ENCODE data around the gene LPAR6. TPM values are rescaled to one million over a fixed set of nuclear protein-coding genes. Genes with fewer than 3 reads are reported as not detected.

Gene LPAR6
- total and polyA plus RNA-seq, 3 donors from 2014 or later: 10.3 to 34.9 (median 20.6) TPM

DNA sequence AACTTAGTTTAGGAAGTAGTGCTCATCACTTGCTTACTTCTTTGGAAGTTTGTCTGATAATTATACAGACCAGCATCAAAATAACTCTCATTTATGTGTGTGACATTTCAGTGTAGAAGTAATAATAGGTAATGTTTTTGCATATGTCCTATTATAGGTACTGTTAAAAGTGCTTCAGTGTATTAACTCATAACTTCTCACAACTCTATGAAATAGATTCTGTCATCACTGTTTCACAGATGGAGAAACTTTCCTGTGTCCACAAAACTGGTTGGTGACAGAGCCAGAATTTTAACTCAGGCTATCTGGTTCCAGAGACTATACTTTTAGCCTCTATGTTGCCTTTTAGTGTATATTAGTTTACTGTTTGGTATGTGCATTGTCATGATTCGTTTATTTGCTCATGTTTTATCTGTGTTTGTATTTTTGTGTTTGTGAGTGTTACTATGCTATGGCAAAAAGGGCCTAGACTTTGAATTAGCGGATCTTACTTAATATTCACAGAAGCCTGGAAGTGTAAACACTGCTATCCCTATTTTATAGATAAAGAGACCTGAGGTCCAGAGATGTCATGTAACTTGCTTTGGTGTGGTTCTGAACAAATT is 12.7 kb downstream of the LPAR6 start:
- H3K27ac ChIP-seq: peak overlapping the region in 1 of 2 donors; percentile 69
- no peaks in the 10 kb centered on the region for H3K9me3 ChIP-seq
- 71 to 75% methylated on average over 2 of the region's 2 CpGs for WGBS, 2 donors
- H3K4me1 ChIP-seq: peaks cover 25% of the 10 kb centered on the region
- no peaks in the 10 kb centered on the region for H3K36me3 ChIP-seq (ENCODE audit: low read depth, missing control alignments)
- no peak for DNase-seq
- H3K27me3 ChIP-seq: no peaks in the 10 kb centered on the region
- TF ChIP-seq, protein P1, sequence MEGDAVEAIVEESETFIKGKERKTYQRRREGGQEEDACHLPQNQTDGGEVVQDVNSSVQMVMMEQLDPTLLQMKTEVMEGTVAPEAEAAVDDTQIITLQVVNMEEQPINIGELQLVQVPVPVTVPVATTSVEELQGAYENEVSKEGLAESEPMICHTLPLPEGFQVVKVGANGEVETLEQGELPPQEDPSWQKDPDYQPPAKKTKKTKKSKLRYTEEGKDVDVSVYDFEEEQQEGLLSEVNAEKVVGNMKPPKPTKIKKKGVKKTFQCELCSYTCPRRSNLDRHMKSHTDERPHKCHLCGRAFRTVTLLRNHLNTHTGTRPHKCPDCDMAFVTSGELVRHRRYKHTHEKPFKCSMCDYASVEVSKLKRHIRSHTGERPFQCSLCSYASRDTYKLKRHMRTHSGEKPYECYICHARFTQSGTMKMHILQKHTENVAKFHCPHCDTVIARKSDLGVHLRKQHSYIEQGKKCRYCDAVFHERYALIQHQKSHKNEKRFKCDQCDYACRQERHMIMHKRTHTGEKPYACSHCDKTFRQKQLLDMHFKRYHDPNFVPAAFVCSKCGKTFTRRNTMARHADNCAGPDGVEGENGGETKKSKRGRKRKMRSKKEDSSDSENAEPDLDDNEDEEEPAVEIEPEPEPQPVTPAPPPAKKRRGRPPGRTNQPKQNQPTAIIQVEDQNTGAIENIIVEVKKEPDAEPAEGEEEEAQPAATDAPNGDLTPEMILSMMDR (IDR thresholded peaks at IDR 0.05): no peak
- no peak for TF ChIP-seq POLR2A (IDR thresholded peaks at IDR 0.05)
- intact Hi-C loops (cut with DNase I; ENCODE audit: low total_unique reads): loop anchor here (10.0 kb wide), 1 partner anchor 175 kb away; no protein-coding TSS in a partner anchor
- no peak overlapping the region for H3K4me3 ChIP-seq

DNA sequence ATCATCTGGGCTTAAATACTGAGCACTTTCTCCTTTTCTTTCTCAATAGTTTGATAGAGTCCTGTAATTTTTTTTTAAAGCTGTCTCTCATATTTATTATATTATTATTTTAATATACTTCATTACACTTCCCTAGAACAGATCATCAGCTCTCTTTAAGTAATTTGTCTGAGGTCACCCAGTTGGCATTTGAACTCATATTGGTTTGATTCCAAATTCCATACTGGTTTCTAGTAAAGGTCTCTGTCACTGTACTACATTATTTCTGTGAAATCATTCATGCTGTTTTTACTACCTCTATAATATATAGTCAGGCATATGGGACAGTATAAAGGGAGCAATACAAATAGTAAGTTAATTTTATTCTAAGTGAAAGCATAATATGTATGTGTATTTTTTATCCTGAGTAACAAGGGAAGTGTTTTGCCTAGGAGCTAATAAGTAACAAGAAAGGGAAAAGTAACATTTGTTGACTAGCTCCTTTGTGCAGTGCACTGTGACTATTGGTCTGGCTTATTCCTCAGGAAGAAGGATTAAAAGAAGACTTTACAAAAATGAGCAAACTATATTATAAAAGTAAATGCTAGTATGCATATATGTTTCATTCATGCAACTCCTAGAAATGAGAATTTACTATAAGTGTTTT is 14.3 kb downstream of the LPAR6 start:
- no peak overlapping the region for H3K4me3 ChIP-seq
- H3K36me3 ChIP-seq (ENCODE audit: low read depth, missing control alignments): no peaks in the 10 kb centered on the region
- no peaks in the 10 kb centered on the region for H3K9me3 ChIP-seq
- peaks cover 25% of the 10 kb centered on the region for H3K4me1 ChIP-seq
- intact Hi-C loops (cut with DNase I; ENCODE audit: low total_unique reads): no loop called here
- DNase-seq: no peak
- peak overlapping the region in 1 of 2 donors; percentile 69 for H3K27ac ChIP-seq
- no peaks in the 10 kb centered on the region for H3K27me3 ChIP-seq
- no peak for TF ChIP-seq POLR2A (IDR thresholded peaks at IDR 0.05)
- TF ChIP-seq, protein P1 (IDR thresholded peaks at IDR 0.05): no peak

DNA sequence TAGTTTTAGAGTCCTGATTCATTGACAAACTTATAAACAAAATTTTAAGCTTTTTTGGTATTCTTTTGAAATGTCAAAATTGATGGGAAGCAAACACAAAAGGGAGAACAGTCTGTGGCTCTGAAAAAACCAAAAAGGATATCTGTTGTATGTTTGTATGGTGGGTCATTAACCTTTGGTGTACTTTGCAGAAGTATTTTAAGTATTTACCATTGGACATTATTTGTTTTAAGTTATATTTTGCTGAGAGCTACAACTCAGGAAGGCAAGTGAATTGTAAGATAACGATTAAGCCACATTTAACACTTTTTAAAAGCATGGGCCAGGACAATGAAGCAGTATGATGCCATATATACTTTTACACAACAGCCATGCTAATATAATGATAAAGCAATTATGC is 15.2 kb downstream of the LPAR6 start:
- intact Hi-C loops (cut with DNase I; ENCODE audit: low total_unique reads): no loop called here
- Histone ChIP-seq H3K27ac (peak overlapping the region in 1 of 2 donors; percentile 11), H3K4me1 (peaks cover 25% of the 10 kb centered on the region), H3K27me3 (no peaks in the 10 kb centered on the region), H3K36me3 (ENCODE audit: low read depth, missing control alignments) (no peaks in the 10 kb centered on the region), H3K9me3 (no peaks in the 10 kb centered on the region), H3K4me3 (no peak overlapping the region)
- WGBS, 2 donors: 52 to 57% methylated on average over 1 of the region's 1 CpG
- TF ChIP-seq POLR2A (IDR thresholded peaks at IDR 0.05): no peak
- TF ChIP-seq, protein P1 (IDR thresholded peaks at IDR 0.05): no peak
- no peak for DNase-seq

DNA sequence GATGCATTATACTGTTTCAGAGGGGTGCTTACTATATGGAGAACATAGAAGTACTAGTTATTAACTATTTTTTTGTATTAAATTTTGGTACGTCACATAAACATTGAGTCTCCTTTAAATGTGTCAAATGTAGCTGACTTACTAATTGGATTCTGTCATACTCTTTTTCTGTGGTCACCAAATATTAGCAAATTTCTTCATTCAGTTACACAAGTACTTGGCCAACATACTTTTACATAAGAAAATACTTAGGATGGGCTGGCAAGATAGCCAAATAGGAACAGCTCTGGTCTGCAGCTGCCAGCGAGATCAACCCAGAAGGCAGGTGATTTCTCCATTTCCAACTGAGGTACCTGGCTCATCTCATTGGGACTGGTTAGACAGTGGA is 19.2 kb downstream of the LPAR6 start:
- intact Hi-C loops (cut with DNase I; ENCODE audit: low total_unique reads): no loop called here
- no peaks in the 10 kb centered on the region for H3K9me3 ChIP-seq
- no peak for TF ChIP-seq POLR2A (IDR thresholded peaks at IDR 0.05)
- TF ChIP-seq, protein P1 (IDR thresholded peaks at IDR 0.05): no peak
- no peaks in the 10 kb centered on the region for H3K36me3 ChIP-seq (ENCODE audit: low read depth, missing control alignments)
- H3K4me3 ChIP-seq: no peak overlapping the region
- H3K27me3 ChIP-seq: no peaks in the 10 kb centered on the region
- DNase-seq: no peak
- H3K4me1 ChIP-seq: peaks cover 6% of the 10 kb centered on the region
- no peak overlapping the region for H3K27ac ChIP-seq
- 93 to 96% methylated on average over 2 of the region's 2 CpGs for WGBS, 2 donors
